ENCODE results near the gene SLC34A1.

Gene SLC34A1, protein sequence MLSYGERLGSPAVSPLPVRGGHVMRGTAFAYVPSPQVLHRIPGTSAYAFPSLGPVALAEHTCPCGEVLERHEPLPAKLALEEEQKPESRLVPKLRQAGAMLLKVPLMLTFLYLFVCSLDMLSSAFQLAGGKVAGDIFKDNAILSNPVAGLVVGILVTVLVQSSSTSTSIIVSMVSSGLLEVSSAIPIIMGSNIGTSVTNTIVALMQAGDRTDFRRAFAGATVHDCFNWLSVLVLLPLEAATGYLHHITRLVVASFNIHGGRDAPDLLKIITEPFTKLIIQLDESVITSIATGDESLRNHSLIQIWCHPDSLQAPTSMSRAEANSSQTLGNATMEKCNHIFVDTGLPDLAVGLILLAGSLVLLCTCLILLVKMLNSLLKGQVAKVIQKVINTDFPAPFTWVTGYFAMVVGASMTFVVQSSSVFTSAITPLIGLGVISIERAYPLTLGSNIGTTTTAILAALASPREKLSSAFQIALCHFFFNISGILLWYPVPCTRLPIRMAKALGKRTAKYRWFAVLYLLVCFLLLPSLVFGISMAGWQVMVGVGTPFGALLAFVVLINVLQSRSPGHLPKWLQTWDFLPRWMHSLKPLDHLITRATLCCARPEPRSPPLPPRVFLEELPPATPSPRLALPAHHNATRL

DNA sequence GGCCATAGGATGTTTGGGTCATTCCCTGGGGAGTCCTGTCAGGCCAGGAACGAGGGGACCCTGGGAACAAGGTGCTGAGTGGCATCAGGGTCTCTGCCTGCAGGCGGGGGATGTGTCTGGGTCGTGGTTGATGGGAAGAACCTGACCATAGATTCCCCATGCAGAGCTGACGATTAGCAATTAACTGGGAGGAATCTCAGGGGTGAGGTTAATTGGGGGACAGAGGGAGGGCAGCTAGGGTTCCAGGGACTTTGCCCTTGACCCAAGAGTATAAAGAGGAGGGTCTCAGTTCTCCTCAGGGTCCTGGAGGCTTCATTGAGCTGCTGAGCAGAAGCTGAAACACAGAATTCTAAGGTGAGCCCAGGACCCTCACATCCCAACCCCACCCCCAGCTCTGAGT lies at the start of gene SLC34A1:
Gene SLC34A1, plus strand, starts transcription at position 301 of the 400 bp plus-strand sequence. CDS start 1,308 bp downstream, outside the sequence.
- H3K9me3 ChIP-seq (ENCODE audit: low read depth, low read length), result no peaks in the 10 kb centered on the region
- H3K27ac ChIP-seq, result no peak within 1 kb of the TSS
- no peak for DNase-seq (ENCODE audit: low read depth, low spot score)
- no peak within 1 kb of the TSS for H3K4me3 ChIP-seq
- H3K9ac ChIP-seq (ENCODE audit: insufficient read length), result no peak within 1 kb of the TSS
- no peaks in the 10 kb centered on the region for H3K36me3 ChIP-seq (ENCODE audit: insufficient read depth, low read length)
- no peak for TF ChIP-seq EZH2 (IDR thresholded peaks at IDR 0.05)
- no peak for TF ChIP-seq FOXP2 (optimal IDR thresholded peaks at IDR 0.05; ENCODE audit: control extremely low read depth, extremely low read length, insufficient read depth)
- no peak for TF ChIP-seq POLR2AphosphoS5 (IDR thresholded peaks at IDR 0.05; ENCODE audit: borderline replicate concordance, low read depth, low read length)

DNA sequence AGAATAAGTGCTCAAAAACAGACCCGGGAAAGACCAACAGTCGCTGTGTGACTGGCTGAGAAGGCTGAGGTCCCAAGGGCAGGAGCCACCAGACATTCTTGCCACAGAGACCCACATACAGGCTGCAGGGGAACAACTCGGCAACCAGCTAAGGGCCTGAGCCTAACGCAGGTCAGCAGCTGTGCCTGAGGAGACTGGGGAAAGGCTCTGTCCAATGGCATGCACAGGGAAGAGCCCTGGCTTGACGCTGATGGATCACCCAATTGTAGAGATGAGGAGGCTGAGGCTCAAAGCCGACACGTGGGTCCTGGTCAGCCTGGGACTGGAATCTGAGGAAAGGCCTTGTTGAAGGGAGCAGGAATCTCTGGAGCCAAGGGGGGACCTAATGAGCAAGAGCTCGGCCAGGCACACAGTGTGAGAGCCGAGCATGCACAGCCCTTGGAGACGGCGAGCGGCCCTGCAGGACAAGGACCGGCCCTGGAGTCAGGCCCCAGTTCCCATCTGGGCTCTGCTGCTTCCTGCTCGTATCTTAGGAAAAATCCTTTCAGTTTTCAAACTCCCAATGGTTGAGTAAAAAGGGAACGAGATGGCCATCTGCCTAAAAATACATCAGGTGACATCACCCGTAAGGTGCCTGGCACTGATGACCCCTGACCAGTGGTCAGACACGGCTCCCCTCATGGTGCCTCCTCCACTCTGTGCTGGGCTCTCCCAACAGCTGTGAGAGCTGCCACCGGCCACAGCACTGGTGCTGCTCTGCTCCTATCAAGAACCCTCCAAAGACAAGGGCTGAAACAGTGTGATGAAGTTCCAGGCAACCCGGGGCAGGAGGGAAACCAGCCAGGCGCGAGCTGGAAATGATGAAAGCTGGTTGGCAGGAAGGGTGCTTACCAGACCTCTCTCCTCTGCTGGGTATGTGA lies 49.2 kb upstream of the SLC34A1 start:
- Histone ChIP-seq H3K9me3 (ENCODE audit: low read depth, low read length) (no peaks in the 10 kb centered on the region), H3K36me3 (ENCODE audit: insufficient read depth, low read length) (peaks cover 43% of the 10 kb centered on the region; the same call in 1 of the 2 replicates), H3K4me3 (no peak overlapping the region), H3K9ac (ENCODE audit: insufficient read length) (no peak overlapping the region), H3K27ac (no peak overlapping the region)
- TF ChIP-seq EZH2 (IDR thresholded peaks at IDR 0.05), result no peak
- TF ChIP-seq FOXP2 (optimal IDR thresholded peaks at IDR 0.05; ENCODE audit: control extremely low read depth, extremely low read length, insufficient read depth), result no peak
- TF ChIP-seq POLR2AphosphoS5 (IDR thresholded peaks at IDR 0.05; ENCODE audit: borderline replicate concordance, low read depth, low read length), result no peak
- DNase-seq (ENCODE audit: low read depth, low spot score), result no peak

DNA sequence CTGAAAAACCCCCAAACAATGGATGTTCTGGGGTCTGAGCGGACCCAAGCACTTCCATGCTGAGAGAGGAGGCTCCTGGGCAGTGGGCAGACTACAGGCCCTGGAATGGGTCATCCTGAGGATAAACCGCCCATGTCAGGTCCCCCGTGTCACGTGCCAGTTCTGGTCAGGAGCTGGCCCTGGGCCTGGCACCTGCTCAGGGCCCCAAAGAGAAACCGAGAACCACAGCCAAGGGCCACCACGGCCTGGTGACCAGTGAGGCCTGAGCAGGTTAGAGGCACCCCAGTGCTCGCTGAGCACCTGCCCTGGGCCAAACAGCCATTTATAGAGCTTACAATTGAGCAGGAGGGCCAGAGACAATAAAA lies 48.6 kb upstream of the SLC34A1 start:
- Histone ChIP-seq H3K9me3 (ENCODE audit: low read depth, low read length) (no peaks in the 10 kb centered on the region), H3K27ac (no peak overlapping the region), H3K9ac (ENCODE audit: insufficient read length) (no peak overlapping the region), H3K36me3 (ENCODE audit: insufficient read depth, low read length) (peaks cover 43% of the 10 kb centered on the region; the same call in 1 of the 2 replicates), H3K4me3 (no peak overlapping the region)
- no peak for DNase-seq (ENCODE audit: low read depth, low spot score)
- TF ChIP-seq FOXP2 (optimal IDR thresholded peaks at IDR 0.05; ENCODE audit: control extremely low read depth, extremely low read length, insufficient read depth) (no peak), POLR2AphosphoS5 (IDR thresholded peaks at IDR 0.05; ENCODE audit: borderline replicate concordance, low read depth, low read length) (no peak), EZH2 (IDR thresholded peaks at IDR 0.05) (no peak)

DNA sequence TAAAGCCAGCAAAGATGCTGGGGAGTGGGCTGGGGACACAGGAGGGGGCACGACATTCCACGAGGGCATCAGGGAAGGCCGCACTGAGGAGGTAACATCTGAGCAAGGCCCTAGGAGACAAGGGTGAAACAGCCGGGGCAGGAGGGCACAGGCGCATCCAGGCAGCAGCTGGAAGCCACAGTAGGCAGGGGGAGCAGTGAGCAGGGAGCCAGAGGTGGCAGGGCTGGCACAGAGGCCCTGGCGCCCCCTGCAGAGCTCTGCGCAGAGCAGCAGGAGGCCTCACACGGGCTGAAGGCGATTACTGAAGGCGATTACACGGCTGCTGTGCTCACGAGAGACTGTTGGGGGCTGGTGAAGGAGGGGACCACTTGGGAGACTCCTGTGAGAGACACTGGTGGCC lies 48.1 kb upstream of the SLC34A1 start:
- no peak overlapping the region for H3K9ac ChIP-seq (ENCODE audit: insufficient read length)
- H3K4me3 ChIP-seq, result no peak overlapping the region
- no peak for DNase-seq (ENCODE audit: low read depth, low spot score)
- H3K9me3 ChIP-seq (ENCODE audit: low read depth, low read length), result no peaks in the 10 kb centered on the region
- TF ChIP-seq POLR2AphosphoS5 (IDR thresholded peaks at IDR 0.05; ENCODE audit: borderline replicate concordance, low read depth, low read length) (no peak), EZH2 (IDR thresholded peaks at IDR 0.05) (no peak), FOXP2 (optimal IDR thresholded peaks at IDR 0.05; ENCODE audit: control extremely low read depth, extremely low read length, insufficient read depth) (no peak)
- peaks cover 43% of the 10 kb centered on the region; the same call in 1 of the 2 replicates for H3K36me3 ChIP-seq (ENCODE audit: insufficient read depth, low read length)
- H3K27ac ChIP-seq, result no peak overlapping the region

DNA sequence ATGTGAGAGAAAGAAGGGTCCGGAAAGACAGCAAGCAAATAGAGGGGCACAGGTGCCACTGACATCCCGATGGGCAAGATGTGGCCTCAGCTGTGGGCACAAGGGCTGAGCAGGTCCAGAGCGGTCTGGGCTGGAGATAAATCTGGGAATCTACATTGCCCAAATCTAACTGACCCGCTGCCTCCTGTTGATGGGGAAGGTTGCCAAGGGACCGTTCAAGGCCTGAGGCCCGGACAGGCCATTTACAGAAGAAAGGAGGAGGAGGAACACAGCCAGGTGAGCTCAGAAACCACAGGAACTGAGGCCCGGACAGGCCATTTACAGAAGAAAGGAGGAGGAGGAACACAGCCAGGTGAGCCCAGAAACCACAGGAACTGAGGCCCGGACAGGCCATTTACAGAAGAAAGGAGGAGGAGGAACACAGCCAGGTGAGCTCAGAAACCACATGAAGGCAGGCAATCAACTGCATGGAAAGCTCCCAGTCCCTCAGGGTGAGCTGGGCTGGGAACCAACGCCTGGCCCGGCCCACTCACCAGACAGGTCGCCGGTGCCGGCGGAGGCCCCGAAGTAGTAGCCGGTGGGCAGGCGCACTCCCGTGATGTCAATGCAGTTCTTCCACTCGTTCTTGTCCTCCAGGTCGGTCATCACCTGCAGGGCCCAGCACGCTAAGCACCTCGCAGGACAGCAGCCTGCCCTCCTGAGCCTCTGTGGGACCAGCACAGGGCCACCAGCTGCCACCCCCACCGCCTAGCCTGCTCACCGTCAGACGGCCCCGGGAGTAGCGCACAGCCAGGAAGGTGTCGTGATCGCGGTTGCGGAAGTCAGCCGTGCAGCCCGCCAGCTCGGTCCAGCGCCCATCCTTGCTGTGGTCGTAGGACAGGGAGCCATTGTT lies 47.4 kb upstream of the SLC34A1 start:
- Histone ChIP-seq H3K27ac (no peak overlapping the region), H3K9ac (ENCODE audit: insufficient read length) (no peak overlapping the region), H3K36me3 (ENCODE audit: insufficient read depth, low read length) (peaks cover 46% of the 10 kb centered on the region), H3K4me3 (no peak overlapping the region), H3K9me3 (ENCODE audit: low read depth, low read length) (no peaks in the 10 kb centered on the region)
- TF ChIP-seq POLR2AphosphoS5 (IDR thresholded peaks at IDR 0.05; ENCODE audit: borderline replicate concordance, low read depth, low read length) (no peak), FOXP2 (optimal IDR thresholded peaks at IDR 0.05; ENCODE audit: control extremely low read depth, extremely low read length, insufficient read depth) (no peak), EZH2 (IDR thresholded peaks at IDR 0.05) (no peak)
- DNase-seq (ENCODE audit: low read depth, low spot score), result no peak

DNA sequence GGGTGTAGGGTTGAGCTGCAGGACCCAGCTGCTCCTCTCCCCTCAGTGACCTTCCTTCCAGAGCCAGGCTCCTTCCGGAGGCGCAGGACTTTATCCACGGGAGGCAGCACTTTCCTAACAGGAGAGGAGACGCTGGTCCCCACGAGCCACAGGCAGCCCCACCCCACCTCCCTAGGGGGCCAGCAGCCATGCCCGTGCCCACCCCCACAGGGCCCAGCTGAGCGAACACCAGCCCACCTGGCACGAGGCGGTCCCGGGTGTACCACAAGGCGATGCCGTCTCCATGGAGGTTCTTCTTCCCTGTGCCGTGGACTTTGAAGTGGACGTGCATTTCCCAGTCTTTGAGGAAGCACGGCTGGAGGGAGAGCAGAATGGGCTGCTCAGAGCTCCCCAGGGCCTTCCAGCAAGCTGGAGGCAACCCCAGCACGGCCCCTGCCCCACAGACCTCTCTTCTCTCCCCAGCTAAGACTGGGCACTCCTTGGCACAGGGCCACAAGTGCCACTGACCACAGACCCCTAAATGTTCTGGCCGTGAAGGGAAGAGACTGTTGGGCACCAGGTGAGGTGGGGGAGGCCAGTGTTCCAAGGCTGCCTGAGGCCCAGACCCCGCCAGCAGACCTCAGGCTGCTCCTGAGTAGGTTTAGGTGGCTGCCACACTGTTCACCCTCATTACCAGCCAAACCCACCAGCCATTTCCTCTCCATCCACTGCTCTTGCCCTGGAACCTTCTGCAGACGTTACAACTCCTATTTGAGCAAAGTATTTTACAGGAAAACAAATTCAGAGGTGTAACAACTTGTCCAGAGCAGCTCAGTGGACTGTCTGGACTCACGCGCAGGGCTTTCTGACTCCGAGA lies 45.8 kb upstream of the SLC34A1 start:
- no peak overlapping the region for H3K4me3 ChIP-seq

More for the DNA sequence above, 45.8 kb upstream of the SLC34A1 start:
- no peak for DNase-seq (ENCODE audit: low read depth, low spot score)
- no peak overlapping the region for H3K27ac ChIP-seq
- H3K9ac ChIP-seq (ENCODE audit: insufficient read length), result no peak overlapping the region
- TF ChIP-seq EZH2 (IDR thresholded peaks at IDR 0.05), result no peak
- no peak for TF ChIP-seq FOXP2 (optimal IDR thresholded peaks at IDR 0.05; ENCODE audit: control extremely low read depth, extremely low read length, insufficient read depth)
- TF ChIP-seq POLR2AphosphoS5 (IDR thresholded peaks at IDR 0.05; ENCODE audit: borderline replicate concordance, low read depth, low read length), result no peak
- no peaks in the 10 kb centered on the region for H3K9me3 ChIP-seq (ENCODE audit: low read depth, low read length)
- H3K36me3 ChIP-seq (ENCODE audit: insufficient read depth, low read length), result peaks cover 45% of the 10 kb centered on the region
